Ishikawa (cell line): ENCODE data around the gene NCAPH2.

Source experiments
- CEBPB ChIP-seq: IDR thresholded peaks from 2 replicates; pipeline ENCODE4 v1.6.1; 2012
- CREB1 ChIP-seq: IDR thresholded peaks from 2 replicates; pipeline ENCODE4 v1.6.1; 2012; ENCODE audit warnings: low read depth
- EGR1 ChIP-seq: IDR thresholded peaks from 2 replicates; pipeline ENCODE4 v1.6.1; 2012
- EP300 ChIP-seq: IDR thresholded peaks from 2 replicates; pipeline ENCODE4 v1.6.1; 2012; ENCODE audit warnings: borderline replicate concordance
- FOXM1 ChIP-seq: IDR thresholded peaks from 2 replicates; pipeline ENCODE4 v1.6.1; 2012; ENCODE audit warnings: low read depth, borderline replicate concordance
- NFIC ChIP-seq: IDR thresholded peaks from 2 replicates; pipeline ENCODE4 v1.6.1; 2012
- RAD21 ChIP-seq: IDR thresholded peaks from 2 replicates; pipeline ENCODE4 v1.6.1; 2012; ENCODE audit warnings: low read depth
- TAF1 ChIP-seq: IDR thresholded peaks from 2 replicates; pipeline ENCODE4 v1.6.1; 2012; ENCODE audit warnings: low read depth, mild to moderate bottlenecking
- TCF12 ChIP-seq: IDR thresholded peaks from 2 replicates; pipeline ENCODE4 v1.6.1; 2012; ENCODE audit warnings: low read depth
- TEAD4 ChIP-seq: IDR thresholded peaks from 2 replicates; pipeline ENCODE4 v1.6.1; 2012
- YY1 ChIP-seq: IDR thresholded peaks from 2 replicates; pipeline ENCODE4 v1.6.1; 2012; ENCODE audit warnings: low read depth
- ZBTB7A ChIP-seq: IDR thresholded peaks from 2 replicates; pipeline ENCODE4 v1.6.1; 2012; ENCODE audit warnings: low read depth
- TF ChIP-seq, protein P1 (sequence below): IDR thresholded peaks from 2 replicates; pipeline ENCODE4 v1.6.1; 2012
- TF ChIP-seq, protein P2 (sequence below): IDR thresholded peaks from 2 replicates; pipeline ENCODE4 v1.6.1; 2012
- TF ChIP-seq, protein P3 (sequence below): IDR thresholded peaks from 2 replicates; pipeline ENCODE4 v1.6.1; 2012; ENCODE audit warnings: low read depth, mild to moderate bottlenecking

Gene NCAPH2

DNA sequence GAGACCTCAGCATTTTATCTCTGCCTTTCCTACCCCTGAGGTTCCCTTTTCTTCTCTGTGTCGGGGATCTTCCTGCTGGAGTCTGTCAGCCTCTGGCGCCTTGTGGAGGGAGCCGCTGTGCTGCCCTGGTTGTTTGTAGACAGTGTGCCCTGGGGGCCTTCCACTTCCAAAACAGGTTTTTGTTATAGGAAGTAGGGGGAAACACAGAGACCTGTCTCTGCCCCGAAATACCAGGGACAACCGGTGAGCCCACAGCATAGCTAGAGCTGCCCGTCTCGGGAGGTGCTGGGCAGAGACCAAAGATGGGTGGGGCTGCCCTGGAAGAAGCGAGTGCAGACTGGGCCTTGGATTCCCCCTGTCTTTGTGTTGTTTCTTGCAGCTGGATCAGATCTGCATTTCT, 8.0 kb downstream of the NCAPH2 start:
- TF ChIP-seq TAF1: no peak

DNA sequence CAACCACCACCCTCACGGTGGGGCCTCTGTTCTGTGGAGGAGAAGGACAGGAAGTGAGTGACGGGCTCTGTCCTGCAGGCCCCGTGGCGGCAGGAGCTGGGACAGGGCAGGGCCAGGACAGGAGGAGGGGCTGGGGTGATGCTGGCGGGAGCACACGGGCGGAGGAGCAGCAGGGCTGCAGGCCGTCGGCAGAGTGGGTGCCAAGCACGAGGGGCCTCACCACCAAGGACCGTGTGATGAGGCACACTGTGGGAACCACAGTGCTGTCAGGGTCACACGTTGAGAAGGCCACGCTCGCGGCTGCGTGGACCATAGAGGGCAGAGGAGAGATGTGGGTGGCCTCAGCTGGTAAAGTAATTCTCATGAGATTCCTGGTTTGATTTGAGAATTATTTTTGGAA, 8.9 kb downstream of the NCAPH2 start:
- TF ChIP-seq EP300: no peak
- TF ChIP-seq, protein P1, sequence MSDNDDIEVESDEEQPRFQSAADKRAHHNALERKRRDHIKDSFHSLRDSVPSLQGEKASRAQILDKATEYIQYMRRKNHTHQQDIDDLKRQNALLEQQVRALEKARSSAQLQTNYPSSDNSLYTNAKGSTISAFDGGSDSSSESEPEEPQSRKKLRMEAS: no peak
- TF ChIP-seq ZBTB7A: no peak
- TF ChIP-seq RAD21: no peak
- no peak for TF ChIP-seq TAF1
- TF ChIP-seq NFIC: no peak
- no peak for TF ChIP-seq CREB1
- no peak for TF ChIP-seq YY1
- no peak for TF ChIP-seq TCF12

DNA sequence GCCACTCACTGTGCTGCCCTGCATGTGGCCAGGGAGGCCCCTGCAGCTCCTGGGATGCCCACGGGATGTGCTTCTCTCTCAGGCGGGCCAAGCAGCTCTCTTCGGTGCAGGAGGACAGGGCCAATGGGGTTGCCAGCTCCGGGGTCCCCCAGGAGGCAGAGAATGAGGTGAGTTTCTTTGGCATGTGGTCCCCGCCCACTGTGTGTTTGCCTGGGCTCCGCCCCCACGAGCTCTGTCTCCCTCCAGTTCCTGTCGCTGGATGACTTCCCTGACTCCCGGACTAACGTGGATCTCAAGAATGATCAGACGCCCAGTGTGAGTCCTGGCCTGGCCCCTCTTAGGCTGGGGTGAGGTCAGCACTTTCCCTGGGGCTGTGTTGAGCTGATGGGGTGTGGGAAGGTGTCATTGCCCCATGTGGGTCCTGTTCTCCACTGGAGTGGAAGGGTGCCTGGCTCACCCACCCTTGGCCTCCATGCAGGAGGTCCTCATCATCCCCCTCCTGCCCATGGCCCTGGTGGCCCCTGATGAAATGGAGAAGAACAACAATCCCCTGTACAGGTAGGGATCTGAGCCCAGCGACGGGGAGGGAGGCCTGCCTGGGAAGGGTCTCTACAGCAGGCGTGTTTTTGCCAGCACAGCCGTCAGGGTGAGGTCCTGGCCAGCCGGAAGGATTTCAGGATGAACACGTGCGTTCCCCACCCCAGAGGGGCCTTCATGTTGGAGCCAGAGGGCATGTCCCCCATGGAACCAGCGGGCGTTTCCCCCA, 9.7 kb downstream of the NCAPH2 start:
- TF ChIP-seq EP300 (no peak), EGR1 (no peak), TEAD4 (no peak), TCF12 (no peak), YY1 (no peak), CEBPB (no peak), CREB1 (no peak), ZBTB7A (no peak), FOXM1 (no peak)
- TF ChIP-seq, protein P2, sequence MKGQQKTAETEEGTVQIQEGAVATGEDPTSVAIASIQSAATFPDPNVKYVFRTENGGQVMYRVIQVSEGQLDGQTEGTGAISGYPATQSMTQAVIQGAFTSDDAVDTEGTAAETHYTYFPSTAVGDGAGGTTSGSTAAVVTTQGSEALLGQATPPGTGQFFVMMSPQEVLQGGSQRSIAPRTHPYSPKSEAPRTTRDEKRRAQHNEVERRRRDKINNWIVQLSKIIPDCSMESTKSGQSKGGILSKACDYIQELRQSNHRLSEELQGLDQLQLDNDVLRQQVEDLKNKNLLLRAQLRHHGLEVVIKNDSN: no peak
- TF ChIP-seq, protein P3, sequence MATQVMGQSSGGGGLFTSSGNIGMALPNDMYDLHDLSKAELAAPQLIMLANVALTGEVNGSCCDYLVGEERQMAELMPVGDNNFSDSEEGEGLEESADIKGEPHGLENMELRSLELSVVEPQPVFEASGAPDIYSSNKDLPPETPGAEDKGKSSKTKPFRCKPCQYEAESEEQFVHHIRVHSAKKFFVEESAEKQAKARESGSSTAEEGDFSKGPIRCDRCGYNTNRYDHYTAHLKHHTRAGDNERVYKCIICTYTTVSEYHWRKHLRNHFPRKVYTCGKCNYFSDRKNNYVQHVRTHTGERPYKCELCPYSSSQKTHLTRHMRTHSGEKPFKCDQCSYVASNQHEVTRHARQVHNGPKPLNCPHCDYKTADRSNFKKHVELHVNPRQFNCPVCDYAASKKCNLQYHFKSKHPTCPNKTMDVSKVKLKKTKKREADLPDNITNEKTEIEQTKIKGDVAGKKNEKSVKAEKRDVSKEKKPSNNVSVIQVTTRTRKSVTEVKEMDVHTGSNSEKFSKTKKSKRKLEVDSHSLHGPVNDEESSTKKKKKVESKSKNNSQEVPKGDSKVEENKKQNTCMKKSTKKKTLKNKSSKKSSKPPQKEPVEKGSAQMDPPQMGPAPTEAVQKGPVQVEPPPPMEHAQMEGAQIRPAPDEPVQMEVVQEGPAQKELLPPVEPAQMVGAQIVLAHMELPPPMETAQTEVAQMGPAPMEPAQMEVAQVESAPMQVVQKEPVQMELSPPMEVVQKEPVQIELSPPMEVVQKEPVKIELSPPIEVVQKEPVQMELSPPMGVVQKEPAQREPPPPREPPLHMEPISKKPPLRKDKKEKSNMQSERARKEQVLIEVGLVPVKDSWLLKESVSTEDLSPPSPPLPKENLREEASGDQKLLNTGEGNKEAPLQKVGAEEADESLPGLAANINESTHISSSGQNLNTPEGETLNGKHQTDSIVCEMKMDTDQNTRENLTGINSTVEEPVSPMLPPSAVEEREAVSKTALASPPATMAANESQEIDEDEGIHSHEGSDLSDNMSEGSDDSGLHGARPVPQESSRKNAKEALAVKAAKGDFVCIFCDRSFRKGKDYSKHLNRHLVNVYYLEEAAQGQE: no peak

DNA sequence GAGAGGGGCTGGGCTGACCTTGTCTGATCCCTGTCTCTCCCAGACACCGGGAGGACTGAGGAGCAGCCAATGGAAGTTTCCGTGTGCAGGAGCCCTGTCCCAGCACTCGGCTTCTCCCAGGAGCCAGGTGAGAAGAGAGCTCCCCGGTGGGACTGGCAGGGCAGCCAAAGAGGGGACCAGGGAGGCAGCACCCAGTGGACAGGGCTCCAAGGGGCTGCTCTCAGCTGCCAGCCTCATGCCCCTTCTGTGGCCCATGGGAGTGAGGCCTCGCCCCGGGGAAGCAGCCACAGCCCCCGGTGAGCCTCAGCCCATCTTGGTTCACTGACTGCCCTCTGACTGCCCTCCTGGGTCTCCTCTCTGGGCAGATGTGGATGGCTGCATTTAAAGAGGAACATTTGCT, 10.6 kb downstream of the NCAPH2 start:
- TF ChIP-seq ZBTB7A: no peak
- TF ChIP-seq, protein P1: no peak
- no peak for TF ChIP-seq TCF12
- no peak for TF ChIP-seq TEAD4
- TF ChIP-seq EGR1: no peak
- TF ChIP-seq YY1: no peak
- no peak for TF ChIP-seq CEBPB
- no peak for TF ChIP-seq FOXM1

DNA sequence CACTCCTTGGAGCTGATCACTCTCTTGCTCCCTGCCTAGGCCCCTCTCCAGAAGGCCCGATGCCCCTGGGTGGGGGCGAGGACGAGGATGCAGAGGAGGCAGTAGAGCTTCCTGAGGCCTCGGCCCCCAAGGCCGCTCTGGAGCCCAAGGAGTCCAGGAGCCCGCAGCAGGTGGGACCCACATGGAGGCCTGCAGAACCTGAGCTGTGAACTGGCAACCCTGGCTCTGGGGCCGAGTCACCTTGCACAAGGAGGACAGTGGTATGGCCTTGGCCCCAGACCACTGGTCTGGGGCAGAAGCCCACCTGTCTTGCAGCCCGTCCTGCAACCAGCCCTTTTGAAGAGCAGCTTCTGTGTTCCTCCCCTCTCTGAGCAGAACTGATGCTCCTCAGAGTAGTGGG, 11.1 kb downstream of the NCAPH2 start:
- TF ChIP-seq EP300 (no peak), TAF1 (no peak), EGR1 (no peak), CREB1 (no peak), FOXM1 (no peak), ZBTB7A (no peak), RAD21 (no peak), TCF12 (no peak), TEAD4 (no peak), YY1 (no peak), CEBPB (no peak), NFIC (no peak)
- TF ChIP-seq, protein P2: no peak
- TF ChIP-seq, protein P1: no peak
- TF ChIP-seq, protein P3: no peak

DNA sequence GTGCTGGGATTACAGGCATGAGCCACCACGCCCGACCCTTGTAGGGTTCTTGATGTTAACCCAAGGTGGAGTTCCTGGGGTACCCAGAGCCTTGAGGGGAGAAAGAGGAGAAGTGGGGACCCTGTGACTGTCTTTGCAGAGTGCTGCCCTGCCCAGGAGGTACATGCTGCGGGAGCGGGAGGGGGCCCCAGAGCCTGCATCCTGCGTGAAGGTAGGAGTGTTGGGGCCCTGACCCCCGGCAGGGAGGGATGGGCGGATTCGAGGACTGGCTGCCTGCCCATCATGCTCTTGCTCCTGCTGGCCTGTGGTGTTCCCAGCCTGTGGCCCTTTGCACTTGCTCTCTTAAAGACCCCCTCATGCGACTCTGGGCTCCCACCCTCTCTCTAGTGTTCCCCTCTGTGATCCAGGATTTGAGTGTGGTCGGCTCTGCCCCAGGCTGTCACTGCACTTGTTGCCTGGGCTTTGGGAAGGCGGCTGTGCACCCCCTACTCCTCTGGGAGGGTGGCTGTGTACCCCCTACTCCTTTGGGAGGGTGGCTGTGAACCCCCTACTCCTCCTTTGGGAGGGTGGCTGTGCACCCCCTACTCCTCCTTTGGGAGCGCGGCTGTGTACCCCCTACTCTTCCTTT, 12.9 kb downstream of the NCAPH2 start:
- TF ChIP-seq FOXM1 (no peak), EP300 (no peak), ZBTB7A (no peak), NFIC (no peak), CEBPB (no peak), YY1 (no peak), TAF1 (no peak), RAD21 (no peak), TCF12 (no peak), EGR1 (no peak), TEAD4 (no peak), CREB1 (no peak)
- TF ChIP-seq, protein P3: no peak
- TF ChIP-seq, protein P2: no peak
- TF ChIP-seq, protein P1: no peak
